ENCODE results near the gene SREBF1.

Gene SREBF1

DNA sequence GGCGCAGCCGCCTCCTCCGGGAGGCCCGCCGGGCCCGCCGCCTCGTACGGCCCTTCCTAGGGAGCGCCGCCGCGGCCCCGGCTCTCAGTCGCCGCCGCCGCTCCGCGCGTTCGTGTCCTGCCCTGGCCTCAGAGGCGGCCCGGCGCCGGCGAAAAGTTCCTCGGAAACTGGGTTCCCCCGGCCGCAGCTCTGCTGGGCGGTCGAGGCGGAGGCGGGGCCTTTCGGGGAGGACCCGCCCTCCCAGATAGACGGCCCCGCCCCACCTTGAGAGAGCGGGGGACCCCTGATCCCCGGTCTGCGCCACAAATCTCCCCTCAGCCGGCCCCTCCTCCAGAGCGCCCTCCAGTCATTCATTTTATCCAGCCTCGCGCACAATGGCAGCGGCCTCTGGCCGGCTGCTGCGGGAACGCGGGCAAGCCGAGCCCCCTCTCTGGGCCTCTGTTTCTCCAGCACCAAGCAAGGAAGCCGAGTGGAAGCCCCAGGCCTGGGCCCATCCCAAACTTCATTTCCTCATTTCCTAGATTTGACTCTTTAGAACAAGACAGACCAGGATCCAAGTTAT, at the start of gene SREBF1:
Gene SREBF1 (minus strand): TSS at position 169 of the 562 bp plus-strand sequence. CDS start 169 bp downstream, outside the sequence.
- peak; percentile 80 for DNase-seq

DNA sequence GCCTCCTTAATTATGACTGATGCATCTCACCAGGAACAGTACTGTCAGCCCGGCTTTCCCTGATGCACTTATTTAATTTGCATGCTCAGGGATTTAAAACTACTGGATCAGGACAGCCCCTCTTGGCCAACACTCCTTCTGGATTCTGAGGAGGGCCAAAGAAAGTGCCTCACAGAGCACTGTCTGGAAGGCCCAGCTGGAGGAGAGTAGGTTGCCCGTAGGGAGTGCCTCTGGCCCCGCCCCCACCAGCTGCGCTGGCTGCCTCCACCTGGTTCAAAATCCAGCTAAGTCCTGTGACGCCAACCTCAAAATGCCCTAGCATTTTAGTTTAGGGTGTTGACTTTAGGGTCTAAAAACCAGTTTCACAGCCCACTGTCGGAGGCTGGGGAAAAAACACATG, 49.4 kb upstream of the SREBF1 start:
- no peak for DNase-seq

GRCh38 chr17:17884391-17885357, 47.9 kb upstream of the SREBF1 start:
- no peak for DNase-seq

DNA sequence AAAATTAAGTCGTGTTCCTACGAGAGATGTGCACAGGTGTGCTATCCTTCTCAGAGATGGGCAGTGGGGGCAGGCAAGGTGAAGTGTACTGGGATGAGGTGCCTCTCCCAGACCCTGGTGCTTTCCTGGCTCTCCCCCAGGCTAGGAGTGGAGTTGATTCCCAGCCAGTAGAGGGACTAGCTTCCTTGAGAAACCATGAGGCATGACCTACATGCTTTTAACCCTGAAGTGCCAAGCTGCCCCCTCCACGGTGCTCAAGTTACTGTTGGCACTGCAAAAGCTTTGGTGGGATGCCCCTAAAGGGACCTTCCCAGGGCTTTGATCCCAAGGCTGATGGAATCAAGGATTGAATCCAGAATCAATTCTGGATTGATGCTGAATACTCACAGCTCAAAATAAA, 47.0 kb upstream of the SREBF1 start:
- no peak for DNase-seq

DNA sequence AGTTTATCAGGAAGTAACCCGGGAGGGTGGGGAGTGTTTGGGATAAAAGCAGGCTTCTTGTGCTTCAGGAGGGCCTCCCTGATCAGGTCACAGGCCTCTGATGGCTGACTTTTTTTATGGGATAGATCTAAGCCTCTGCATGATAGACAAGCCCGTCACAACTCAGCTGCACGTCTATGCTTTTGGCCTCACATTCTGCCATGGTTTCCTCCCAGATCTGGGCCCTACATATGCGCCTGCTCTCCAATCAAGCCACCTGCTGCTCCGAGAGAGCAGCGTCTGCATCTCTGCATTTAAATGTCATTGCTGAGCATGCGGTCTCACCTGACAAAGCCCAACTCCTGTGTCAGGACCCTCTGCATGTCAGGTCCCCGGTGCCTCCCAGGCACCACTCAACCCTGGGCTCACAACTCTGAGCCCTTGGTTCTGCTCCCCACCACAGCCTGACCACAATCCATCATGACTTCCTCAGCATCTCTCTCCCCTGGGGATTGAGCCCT, 45.3 kb upstream of the SREBF1 start:
- DNase-seq: no peak

DNA sequence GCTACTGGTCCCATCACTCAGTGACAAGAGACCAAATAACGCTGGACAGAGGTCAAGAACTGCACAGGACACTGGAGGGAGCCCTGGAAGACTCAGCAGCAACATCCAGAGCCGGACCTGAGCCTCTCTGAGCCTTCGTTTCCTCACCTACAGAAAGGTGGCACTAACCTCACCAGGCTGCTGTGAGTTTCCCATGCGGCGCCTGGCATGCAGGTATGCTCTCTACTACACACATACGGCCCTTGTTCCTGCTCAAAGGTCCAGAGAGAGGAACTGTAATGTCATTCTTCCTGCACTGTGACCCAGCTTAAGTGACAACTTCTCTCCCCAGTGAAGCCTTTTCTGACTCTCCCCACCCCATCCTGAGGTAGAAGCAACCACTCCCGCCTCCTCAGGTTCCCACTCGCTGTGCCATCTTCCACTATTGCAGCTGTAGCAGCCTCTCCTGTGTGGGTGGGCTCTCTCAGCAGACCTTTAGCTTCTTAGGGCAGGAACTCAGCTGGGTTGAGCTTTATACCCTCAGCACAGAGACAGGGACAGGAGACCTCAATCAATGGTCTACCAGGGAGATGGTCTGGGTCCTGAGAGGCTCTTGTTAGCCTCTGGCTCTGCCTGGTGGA, 43.9 kb upstream of the SREBF1 start:
- DNase-seq: no peak

DNA sequence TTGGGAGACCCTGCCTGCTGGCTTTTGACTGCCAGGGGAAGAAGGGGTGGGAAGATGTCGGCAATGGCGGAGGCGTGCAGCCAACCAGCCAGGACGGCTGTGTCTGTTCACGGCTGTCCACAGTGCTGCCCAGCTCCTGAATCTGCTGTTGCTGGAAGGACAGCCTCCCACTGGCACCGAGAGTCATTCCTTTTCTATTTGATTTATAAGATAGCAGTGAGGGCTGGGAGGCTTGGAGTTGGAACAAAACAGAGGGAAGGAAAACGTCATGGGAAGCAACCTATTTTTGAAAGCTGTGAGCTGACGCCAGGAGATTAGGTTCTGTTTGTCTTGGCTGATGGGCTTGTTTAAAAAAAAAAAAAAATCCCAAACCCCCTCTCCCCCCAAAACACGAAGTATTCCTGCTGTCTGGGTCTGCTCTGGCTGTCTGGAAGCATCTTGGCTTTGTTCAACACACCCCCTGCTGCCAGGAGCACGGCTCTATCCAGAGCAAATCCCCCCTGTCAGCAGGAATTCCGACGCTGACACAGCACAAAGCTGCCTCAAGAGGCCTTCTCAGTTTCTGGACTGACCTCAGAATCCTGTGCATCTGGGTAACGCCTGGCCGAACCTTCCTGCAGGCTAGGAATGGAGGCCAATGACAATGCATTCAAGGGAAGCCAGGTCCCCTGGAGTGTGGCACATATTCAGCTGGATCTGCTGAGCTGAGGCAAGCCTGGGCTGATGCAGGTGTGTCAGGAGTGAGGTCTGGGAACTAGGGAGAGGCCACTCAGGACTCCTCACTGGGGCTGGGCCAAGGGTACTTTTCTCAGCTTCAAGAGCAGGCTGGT, 41.0 kb upstream of the SREBF1 start:
- DNase-seq: no peak

GRCh38 chr17:17876959-17877528, 40.3 kb upstream of the SREBF1 start:
- DNase-seq: no peak

GRCh38 chr17:17874478-17874877, 37.7 kb upstream of the SREBF1 start:
- DNase-seq: no peak

DNA sequence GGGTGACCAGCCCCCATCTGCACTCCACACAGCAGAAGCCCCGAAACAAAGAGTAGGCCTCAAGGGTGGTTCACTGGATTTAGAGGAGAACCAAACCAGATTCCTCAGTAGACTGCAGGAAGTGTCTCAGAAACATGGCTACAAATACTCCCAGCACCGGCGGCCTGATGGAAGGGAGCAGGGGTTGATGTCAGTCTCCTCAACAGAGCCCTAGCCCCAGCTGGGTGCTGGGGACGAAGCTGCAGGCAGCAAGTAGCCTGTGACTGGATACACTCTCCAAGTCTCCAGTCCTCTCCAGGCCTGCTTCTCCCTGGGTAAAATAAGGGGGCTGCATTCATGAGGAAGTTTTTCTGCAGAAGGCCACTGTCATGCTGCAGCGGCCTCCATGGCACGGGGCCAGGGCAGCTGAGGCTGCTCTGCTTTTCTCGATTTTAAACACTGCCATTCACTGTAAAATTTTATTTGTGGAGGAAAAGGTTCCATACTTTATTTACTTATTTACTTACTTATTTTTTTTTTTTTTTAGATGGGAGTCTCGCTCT, 36.7 kb upstream of the SREBF1 start:
- DNase-seq: no peak

- DNase-seq: no peak
These were observed 36.0 kb upstream of the SREBF1 start for GRCh38 chr17:17872547-17873345.

- no peak for DNase-seq
These were observed 35.1 kb upstream of the SREBF1 start for GRCh38 chr17:17871913-17872312.

DNA sequence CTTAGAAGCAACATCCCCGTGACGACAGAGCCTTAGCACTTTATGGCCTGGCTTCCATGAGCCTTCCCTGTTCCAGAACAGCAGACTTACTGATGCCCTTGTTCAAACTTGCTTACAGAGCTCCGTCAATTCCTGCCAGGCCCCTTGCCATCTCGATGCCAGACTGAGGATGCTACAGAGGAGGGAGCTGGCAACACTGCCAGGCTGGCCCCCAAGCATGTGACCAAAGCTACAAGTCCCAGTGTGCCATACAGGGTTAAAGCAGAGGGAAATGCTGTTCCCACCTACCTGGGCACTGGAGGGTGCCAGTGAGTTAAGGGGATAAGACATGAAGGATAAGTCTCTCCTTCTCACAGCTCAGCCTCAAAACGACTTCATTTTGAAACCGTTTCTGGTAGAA, 33.5 kb upstream of the SREBF1 start:
- no peak for DNase-seq

DNA sequence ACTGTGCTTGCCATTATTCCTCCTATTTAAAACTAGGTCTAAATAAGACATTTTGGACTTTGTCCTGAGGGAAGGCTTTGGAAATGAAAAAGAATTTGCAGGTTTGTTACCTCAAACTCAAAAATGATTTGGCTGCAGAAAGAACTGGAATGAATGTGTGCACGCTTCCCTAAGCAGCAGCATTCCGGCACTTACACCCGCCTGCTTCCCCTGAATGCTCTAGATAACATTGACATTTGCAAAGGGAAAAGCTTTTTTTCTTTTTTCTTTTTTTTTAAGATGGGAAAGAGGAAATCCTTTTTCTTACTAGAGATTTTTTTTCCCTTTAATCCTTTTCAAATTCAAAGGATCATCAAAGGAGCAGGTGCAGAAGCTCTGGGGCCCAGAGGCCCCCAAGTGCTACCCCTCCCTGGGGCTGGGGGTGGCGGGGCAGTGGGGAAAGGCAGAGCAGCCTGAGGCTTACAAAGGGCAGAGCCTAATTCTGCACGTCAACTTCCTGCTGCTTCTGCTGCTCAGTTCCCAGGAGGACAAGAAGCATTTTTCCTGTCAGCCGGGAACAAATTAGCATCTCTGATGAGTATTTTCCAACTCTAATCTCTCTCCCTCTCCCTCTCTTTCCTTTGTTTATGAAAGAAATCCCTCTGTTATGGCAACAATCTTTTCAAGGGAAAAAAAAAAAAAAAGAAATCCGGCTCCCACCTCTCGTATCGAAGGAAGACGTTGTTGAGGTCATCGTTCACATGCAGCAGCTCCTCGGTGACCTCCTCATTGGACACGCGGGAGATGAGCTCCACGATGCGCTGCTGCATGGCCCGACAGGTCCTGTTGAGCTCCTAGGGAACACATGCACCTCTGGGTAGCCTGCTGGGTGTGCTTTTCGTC, 32.1 kb upstream of the SREBF1 start:
- no peak for DNase-seq

DNA sequence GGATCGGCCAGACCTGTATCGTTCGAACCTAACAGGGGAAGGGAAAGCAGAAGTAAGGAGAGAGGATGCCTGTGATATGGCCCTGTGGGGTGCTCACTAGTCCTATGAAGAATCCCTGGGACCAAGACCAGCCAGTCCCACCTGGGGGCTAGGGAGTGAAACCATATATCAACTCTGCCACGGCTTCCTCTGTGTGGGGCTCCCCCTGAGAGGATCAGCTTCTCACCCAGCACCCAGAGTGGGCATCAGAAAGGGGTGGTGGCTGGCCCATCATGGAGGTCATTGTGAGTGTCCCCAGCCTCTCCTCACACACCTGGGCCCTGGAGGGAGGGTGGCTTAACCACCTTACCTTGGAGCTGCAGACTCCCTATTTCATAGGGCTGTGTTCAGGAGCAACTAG, 30.1 kb upstream of the SREBF1 start:
- no peak for DNase-seq

DNA sequence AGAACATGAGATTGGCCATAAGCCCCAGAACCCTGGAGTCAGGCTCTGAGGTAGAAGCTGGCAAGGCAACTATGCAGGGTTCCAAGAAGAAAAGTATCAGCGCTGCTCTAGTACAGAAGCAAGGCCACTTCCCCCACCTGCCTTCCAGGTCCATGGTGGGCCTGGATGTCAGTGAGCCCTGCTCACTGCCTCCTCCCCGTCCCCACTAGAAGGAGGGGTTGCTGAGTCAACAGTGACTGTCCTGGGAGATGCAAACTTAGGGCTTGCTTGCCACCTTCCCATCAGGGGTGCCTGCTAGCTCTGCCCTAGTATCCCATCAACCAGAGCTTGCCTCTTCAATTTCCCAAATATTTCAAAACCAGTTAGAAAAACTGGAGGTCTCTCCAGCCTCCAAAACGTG, 29.6 kb upstream of the SREBF1 start:
- DNase-seq: no peak

DNA sequence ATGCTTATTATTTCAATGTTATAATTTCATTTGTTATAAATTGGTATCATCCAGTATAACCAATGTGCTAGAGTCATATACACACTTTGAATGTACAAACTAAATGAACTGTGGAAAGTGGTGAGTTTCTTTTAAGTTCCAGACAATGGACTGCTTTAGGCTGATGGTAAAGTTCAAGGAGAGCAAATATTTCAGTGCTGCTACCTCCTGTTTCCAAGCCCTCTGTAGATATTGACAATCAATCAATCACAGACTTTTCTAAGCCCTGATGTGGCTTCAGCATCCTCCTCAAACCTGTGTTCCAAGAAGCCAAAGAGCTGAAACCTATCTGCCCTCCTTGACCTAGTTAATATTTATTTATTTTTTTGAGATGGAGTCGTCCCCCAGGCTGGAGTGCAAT, 28.2 kb upstream of the SREBF1 start:
- no peak for DNase-seq

DNA sequence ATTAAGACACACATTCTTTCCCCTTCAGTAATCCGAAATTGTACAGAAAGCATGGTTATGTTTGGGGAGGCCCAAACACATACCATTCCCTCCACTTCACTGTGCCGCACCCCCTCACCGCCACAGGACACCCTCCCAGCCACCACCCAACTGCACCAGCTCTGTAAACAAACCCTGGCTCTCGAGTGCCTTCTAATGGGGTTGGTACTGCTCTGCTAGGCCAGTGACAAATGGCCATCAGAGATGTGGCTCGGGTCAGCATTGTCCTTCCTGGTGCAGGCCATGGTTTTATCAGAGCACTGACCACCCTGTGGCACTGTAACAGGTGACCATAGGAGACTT, 24.0 kb upstream of the SREBF1 start:
- no peak for DNase-seq

GRCh38 chr17:17859909-17860765, 23.4 kb upstream of the SREBF1 start:
- peak; percentile 77 for DNase-seq
